GM12878 (cell line): ENCODE results near the gene CDC34. TPM values are rescaled to one million over a fixed set of nuclear protein-coding genes. Genes with fewer than 3 reads are reported as not detected.

ENCODE experiments used
- ATAC-seq: fragments of 200-7000 bp; cut with Tn5 transposase; 3 replicates; pipeline ENCODE4 v1.9.1; 2020; ENCODE audit warnings: mild to moderate bottlenecking, moderate library complexity
- BruUV-seq: library from RNA; stranded (reverse); fragments of 400-500 nt; replicated peaks from 2 replicates; lab custom pipeline; 2021; lab: Mats Ljungman, UMichigan
- CTCF ChIA-PET: fragments of 300-600 bp; sonication (Branson Sonifier 250); formaldehyde crosslinking; extraction: SDS; loops from one replicate; lab custom pipeline; 2021; ENCODE audit warnings: inconsistent platforms; lab: Yijun Ruan, JAX
- POLR2A ChIA-PET: fragments of 350-600 bp; formaldehyde crosslinking; extraction: SDS; loops from one replicate; lab custom pipeline; 2021; ENCODE audit warnings: inconsistent platforms; lab: Charles Lee
- RAD21 ChIA-PET: fragments of 300-600 bp; sonication (Branson Sonifier 250); formaldehyde crosslinking; loops from one replicate; lab custom pipeline; 2023; ENCODE audit warnings: antibody characterized with exemption; ENCODE audit not compliant: unreplicated experiment; lab: Charles Lee
- SMC1A ChIA-PET: fragments of 300-600 bp; sonication (Branson Sonifier 250); formaldehyde crosslinking; loops from one replicate; lab custom pipeline; 2023; ENCODE audit not compliant: unreplicated experiment, uncharacterized antibody; lab: Charles Lee
- DNase-seq: peaks from one replicate; pipeline ENCODE4 v3.0.0-alpha.2; 2011; ENCODE audit warnings: low read depth, low spot score
- FAIRE-seq: peaks from 3 replicates; lab custom pipeline; 2011; peaks lifted over from hg19 to GRCh38; lab: Jason Lieb, UNC
- H2AFZ ChIP-seq: 2 replicates; pipeline ENCODE4 v1.6.0; 2011; ENCODE audit warnings: low read depth, low read length, control low read depth; ENCODE audit not compliant: control insufficient read depth
- H3K27ac ChIP-seq: 2 replicates; pipeline ENCODE4 v1.5.1; 2011; ENCODE audit warnings: control low read depth; ENCODE audit not compliant: control insufficient read depth, insufficient read depth
- H3K27me3 ChIP-seq, 2 experiments: replicated peaks in 1 of 2; 2 replicates each; pipeline versions ENCODE4 v1.6.0 to v1.6.1; 2011; ENCODE audit warnings: low read length in 1 of 2; ENCODE audit not compliant: control insufficient read depth in 2 of 2, insufficient read depth in 2 of 2
- H3K36me3 ChIP-seq, 2 experiments: 2 replicates each; pipeline ENCODE4 v1.5.1; 2011; ENCODE audit warnings: low read length in 1 of 2; ENCODE audit not compliant: control insufficient read depth in 2 of 2, insufficient read depth in 2 of 2
- H3K4me1 ChIP-seq: 2 replicates; pipeline ENCODE4 v1.6.1; 2011; ENCODE audit warnings: mild to moderate bottlenecking, low read length, moderate library complexity, mixed read lengths; ENCODE audit not compliant: control insufficient read depth, insufficient read depth
- H3K4me2 ChIP-seq: 2 replicates; pipeline ENCODE4 v1.6.0; 2011; ENCODE audit warnings: control low read depth; ENCODE audit not compliant: control insufficient read depth, insufficient read depth
- H3K4me3 ChIP-seq: fragments of 200-600 bp; sonication (generic); 2 replicates; pipeline ENCODE4 v1.5.1; 2016
- H3K79me2 ChIP-seq: 2 replicates; pipeline ENCODE4 v1.6.0; 2011; ENCODE audit warnings: low read length; ENCODE audit not compliant: control insufficient read depth, insufficient read depth
- H3K9ac ChIP-seq: 2 replicates; pipeline ENCODE4 v1.8.0; 2011; ENCODE audit warnings: low read length, control low read depth, mixed read lengths; ENCODE audit not compliant: control insufficient read depth, insufficient read depth
- H3K9me3 ChIP-seq: replicated peaks from 3 replicates; pipeline ENCODE4 v1.5.1; 2011; ENCODE audit warnings: mild to moderate bottlenecking, low read length; ENCODE audit not compliant: control insufficient read depth, insufficient read depth
- H4K20me1 ChIP-seq: 2 replicates; pipeline ENCODE4 v1.6.0; 2011; ENCODE audit not compliant: control insufficient read depth, insufficient read depth
- BMI1 ChIP-seq: fragments of 450-650 bp; IDR thresholded peaks from 2 replicates; pipeline ENCODE4 v1.6.1; 2016; ENCODE audit warnings: mild to moderate bottlenecking, moderate library complexity, borderline replicate concordance
- CBFB ChIP-seq: IDR thresholded peaks from 2 replicates; pipeline ENCODE4 v1.6.1; 2016; ENCODE audit warnings: antibody characterized with exemption, low read depth
- IRF4 ChIP-seq: IDR thresholded peaks from 2 replicates; pipeline ENCODE4 v1.6.1; 2011; ENCODE audit warnings: low read depth, low read length
- NBN ChIP-seq: fragments of 450-650 bp; IDR thresholded peaks from 2 replicates; pipeline ENCODE4 v1.6.1; 2016
- NFXL1 ChIP-seq: fragments of 450-650 bp; IDR thresholded peaks from 2 replicates; pipeline ENCODE4 v1.6.1; 2017; ENCODE audit warnings: antibody characterized with exemption, mild to moderate bottlenecking, borderline replicate concordance
- NRF1 ChIP-seq: conservative IDR thresholded peaks from 2 replicates; pipeline ENCODE4 v1.6.1; 2011; ENCODE audit warnings: mild to moderate bottlenecking, low read depth, low read length, improper control_type of control experiment
- SKIL ChIP-seq: fragments of 450-650 bp; IDR thresholded peaks from 2 replicates; pipeline ENCODE4 v1.6.1; 2017; ENCODE audit warnings: mild to moderate bottlenecking, low read depth, inconsistent platforms; ENCODE audit not compliant: poor library complexity, severe bottlenecking
- SMC3 ChIP-seq: IDR thresholded peaks from 2 replicates; pipeline ENCODE4 v1.6.1; 2011; ENCODE audit warnings: low read length, improper control_type of control experiment, borderline replicate concordance
- SREBF2 ChIP-seq: IDR thresholded peaks from 2 replicates; pipeline ENCODE4 v1.6.1; 2012; ENCODE audit warnings: mild to moderate bottlenecking, low read length
- WGBS: methylation state at CpG from one replicate; pipeline ENCODE4 v1.1.6; 2016; ENCODE audit warnings: low lambda C conversion rate; ENCODE audit not compliant: insufficient replicate concordance, insufficient coverage; ENCODE audit errors: missing lambda C conversion rate; 5-methylcytosine and 5-hydroxymethylcytosine counted together
- in situ Hi-C: fragments of 300-500 bp; cut with MboI; formaldehyde crosslinking; loops from 9 replicates; pipeline ENCODE4 v1.14.3; 2018; ENCODE audit warnings: mixed read lengths
- intact Hi-C: fragments of 100-400 bp; cut with micrococcal nuclease; formaldehyde crosslinking; loops from one replicate; pipeline ENCODE4 v1.14.2; 2022; ENCODE audit not compliant: unreplicated experiment
- polyA plus RNA-seq, 11 experiments: library from polyadenylated mRNA; depleted of rRNA in 4 of 11; unstranded in 6 of 11; stranded (reverse) in 5 of 11; fragments of >200 nt; fragmentation: Nextera tagmentation in 4 of 11; fragmentation: Illumina TruSeq in 1 of 11; extraction: Ambion mirVana in 4 of 11; extraction: Trizol in 1 of 11; gene quantifications; 1 replicate in 1 of 11; 2 replicates in 10 of 11; pipeline versions ENCODE4 v1.2.1 to v1.2.3, GENCODE V29; 2011 to 2016; ENCODE audit warnings: inconsistent platforms in 2 of 11, missing spikeins in 2 of 11, low read depth in 1 of 11
- total RNA-seq, 4 experiments: library from RNA; depleted of rRNA in 3 of 4; stranded (reverse); fragments of >200 nt in 3 of 4; fragmentation: Illumina TruSeq in 1 of 4; extraction: Trizol in 1 of 4; gene quantifications; 2 replicates each; pipeline versions ENCODE4 v1.2.1 to v1.2.3, GENCODE V29; 2013 to 2021
- TF ChIP-seq, protein P1 (sequence below): fragments of 450-650 bp; conservative IDR thresholded peaks from 2 replicates; pipeline ENCODE4 v1.6.1; 2017; ENCODE audit warnings: mild to moderate bottlenecking, moderate library complexity
- TF ChIP-seq, protein P2 (sequence below): IDR thresholded peaks from 2 replicates; pipeline ENCODE4 v1.6.1; 2011; ENCODE audit warnings: low read depth, mild to moderate bottlenecking, low read length, moderate library complexity, borderline replicate concordance; ENCODE audit errors: extremely low read depth
- TF ChIP-seq, protein P3 (sequence below): fragments of 450-650 bp; IDR thresholded peaks from 2 replicates; pipeline ENCODE4 v1.6.1; 2017; ENCODE audit warnings: mild to moderate bottlenecking
- TF ChIP-seq, protein P4 (sequence below): IDR thresholded peaks from 2 replicates; pipeline ENCODE4 v1.6.1; 2011; ENCODE audit warnings: borderline replicate concordance, low read depth, mild to moderate bottlenecking, moderate library complexity, mixed read lengths, low read length; ENCODE audit not compliant: insufficient read depth; ENCODE audit errors: extremely low read length

The CDC34 gene
- total and polyA plus RNA-seq, 10 of the 15 experiments (the other 5 are each of a cell fraction or from before 2014, with no cell fraction given), result 0.31 to 48.9 (median 28.5) TPM

- TF ChIP-seq, protein P1, sequence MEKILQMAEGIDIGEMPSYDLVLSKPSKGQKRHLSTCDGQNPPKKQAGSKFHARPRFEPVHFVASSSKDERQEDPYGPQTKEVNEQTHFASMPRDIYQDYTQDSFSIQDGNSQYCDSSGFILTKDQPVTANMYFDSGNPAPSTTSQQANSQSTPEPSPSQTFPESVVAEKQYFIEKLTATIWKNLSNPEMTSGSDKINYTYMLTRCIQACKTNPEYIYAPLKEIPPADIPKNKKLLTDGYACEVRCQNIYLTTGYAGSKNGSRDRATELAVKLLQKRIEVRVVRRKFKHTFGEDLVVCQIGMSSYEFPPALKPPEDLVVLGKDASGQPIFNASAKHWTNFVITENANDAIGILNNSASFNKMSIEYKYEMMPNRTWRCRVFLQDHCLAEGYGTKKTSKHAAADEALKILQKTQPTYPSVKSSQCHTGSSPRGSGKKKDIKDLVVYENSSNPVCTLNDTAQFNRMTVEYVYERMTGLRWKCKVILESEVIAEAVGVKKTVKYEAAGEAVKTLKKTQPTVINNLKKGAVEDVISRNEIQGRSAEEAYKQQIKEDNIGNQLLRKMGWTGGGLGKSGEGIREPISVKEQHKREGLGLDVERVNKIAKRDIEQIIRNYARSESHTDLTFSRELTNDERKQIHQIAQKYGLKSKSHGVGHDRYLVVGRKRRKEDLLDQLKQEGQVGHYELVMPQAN, result no peak
These were observed 46.5 kb upstream of the CDC34 start (continued) for GRCh38 chr19:485077-485476.

GRCh38 chr19:485583-486236 lies 45.9 kb upstream of the CDC34 start:
- intact Hi-C loops (no loop called here), in situ Hi-C loops (no loop called here)
- H3K4me3 ChIP-seq, result no peak overlapping the region
- WGBS, result 33% methylated on average over 23 of the region's 23 CpGs
- H4K20me1 ChIP-seq, result no peaks in the 10 kb centered on the region
- no peak overlapping the region for H3K9ac ChIP-seq
- no peaks in the 10 kb centered on the region for H3K36me3 ChIP-seq
- DNase-seq (no peak), ATAC-seq (no peak), FAIRE-seq (no peak)
- H3K79me2 ChIP-seq, result no peaks in the 10 kb centered on the region
- CTCF ChIA-PET, result interaction anchor here (0.6 kb wide), 1 partner anchor 18 kb away, joined by 4 read pairs; no protein-coding TSS in a partner anchor
- H2AFZ ChIP-seq, result no peak overlapping the region
- RAD21 ChIA-PET, result no interaction called here
- no peaks in the 10 kb centered on the region; the same call in 2 of the 3 replicates for H3K9me3 ChIP-seq
- SMC1A ChIA-PET, result no interaction called here
- H3K27ac ChIP-seq, result no peak overlapping the region
- H3K4me2 ChIP-seq, result no peak overlapping the region
- H3K27me3 ChIP-seq, result no peaks in the 10 kb centered on the region
- no peak for TF ChIP-seq SKIL
- TF ChIP-seq SREBF2, result no peak
- TF ChIP-seq SMC3, result no peak
- no peak for TF ChIP-seq NFXL1
- TF ChIP-seq, protein P2, sequence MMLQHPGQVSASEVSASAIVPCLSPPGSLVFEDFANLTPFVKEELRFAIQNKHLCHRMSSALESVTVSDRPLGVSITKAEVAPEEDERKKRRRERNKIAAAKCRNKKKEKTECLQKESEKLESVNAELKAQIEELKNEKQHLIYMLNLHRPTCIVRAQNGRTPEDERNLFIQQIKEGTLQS, result no peak
- no peak for TF ChIP-seq IRF4
- no peak for TF ChIP-seq NRF1
- TF ChIP-seq, protein P3, sequence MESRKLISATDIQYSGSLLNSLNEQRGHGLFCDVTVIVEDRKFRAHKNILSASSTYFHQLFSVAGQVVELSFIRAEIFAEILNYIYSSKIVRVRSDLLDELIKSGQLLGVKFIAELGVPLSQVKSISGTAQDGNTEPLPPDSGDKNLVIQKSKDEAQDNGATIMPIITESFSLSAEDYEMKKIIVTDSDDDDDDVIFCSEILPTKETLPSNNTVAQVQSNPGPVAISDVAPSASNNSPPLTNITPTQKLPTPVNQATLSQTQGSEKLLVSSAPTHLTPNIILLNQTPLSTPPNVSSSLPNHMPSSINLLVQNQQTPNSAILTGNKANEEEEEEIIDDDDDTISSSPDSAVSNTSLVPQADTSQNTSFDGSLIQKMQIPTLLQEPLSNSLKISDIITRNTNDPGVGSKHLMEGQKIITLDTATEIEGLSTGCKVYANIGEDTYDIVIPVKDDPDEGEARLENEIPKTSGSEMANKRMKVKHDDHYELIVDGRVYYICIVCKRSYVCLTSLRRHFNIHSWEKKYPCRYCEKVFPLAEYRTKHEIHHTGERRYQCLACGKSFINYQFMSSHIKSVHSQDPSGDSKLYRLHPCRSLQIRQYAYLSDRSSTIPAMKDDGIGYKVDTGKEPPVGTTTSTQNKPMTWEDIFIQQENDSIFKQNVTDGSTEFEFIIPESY, result no peak
- no peak for TF ChIP-seq NBN
- no peak for TF ChIP-seq CBFB
- TF ChIP-seq BMI1, result no peak
- TF ChIP-seq, protein P4, sequence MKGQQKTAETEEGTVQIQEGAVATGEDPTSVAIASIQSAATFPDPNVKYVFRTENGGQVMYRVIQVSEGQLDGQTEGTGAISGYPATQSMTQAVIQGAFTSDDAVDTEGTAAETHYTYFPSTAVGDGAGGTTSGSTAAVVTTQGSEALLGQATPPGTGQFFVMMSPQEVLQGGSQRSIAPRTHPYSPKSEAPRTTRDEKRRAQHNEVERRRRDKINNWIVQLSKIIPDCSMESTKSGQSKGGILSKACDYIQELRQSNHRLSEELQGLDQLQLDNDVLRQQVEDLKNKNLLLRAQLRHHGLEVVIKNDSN, result no peak
- no peaks in the 10 kb centered on the region; the same call in 1 of the 2 replicates for H3K4me1 ChIP-seq
- BruUV-seq, result no TSS peak
- POLR2A ChIA-PET, result no interaction called here
